Measurements from ENCODE around the gene ARF3. TPM values are rescaled to one million over a fixed set of nuclear protein-coding genes. Genes with fewer than 3 reads are reported as not detected.

Gene ARF3
- total and polyA plus RNA-seq, 8 donors = 29.5 to 96.0 (median 52.4) TPM

- TF ChIP-seq CTCF (IDR thresholded peaks at IDR 0.05) = no peak
- 51 to 56% methylated on average over 8 of the region's 8 CpGs for WGBS, 2 donors
- no peak overlapping the region for H3K27ac ChIP-seq
- H3K4me3 ChIP-seq = no peak overlapping the region
- H3K36me3 ChIP-seq = no peaks in the 10 kb centered on the region
- no peak for ATAC-seq
- no peaks in the 10 kb centered on the region for H3K4me1 ChIP-seq
- no peak for DNase-seq
- no peaks in the 10 kb centered on the region for H3K9me3 ChIP-seq
- FAIRE-seq = no peak
- intact Hi-C loops (cut with DNase I) = no loop called here
- H3K27me3 ChIP-seq = peaks cover 0 to 9% (median 3%) of the 10 kb centered on the region in 4 donors
Measured at GRCh38 chr12:48969160-48969771, 12.0 kb upstream of the ARF3 start.

GRCh38 chr12:48968467-48968866 lies 11.2 kb upstream of the ARF3 start:
- H3K36me3 ChIP-seq = no peaks in the 10 kb centered on the region
- FAIRE-seq (no peak), DNase-seq (no peak), ATAC-seq (no peak)
- 71 to 75% methylated on average over 3 of the region's 3 CpGs for WGBS, 2 donors
- intact Hi-C loops (cut with DNase I) = no loop called here
- no peak for TF ChIP-seq CTCF (IDR thresholded peaks at IDR 0.05)
- peaks cover 0 to 9% (median 3%) of the 10 kb centered on the region in 4 donors for H3K27me3 ChIP-seq
- H3K27ac ChIP-seq = no peak overlapping the region
- no peaks in the 10 kb centered on the region for H3K9me3 ChIP-seq
- H3K4me1 ChIP-seq = no peaks in the 10 kb centered on the region
- H3K4me3 ChIP-seq = no peak overlapping the region

- no peak overlapping the region for H3K27ac ChIP-seq
- intact Hi-C loops (cut with DNase I) = no loop called here
- DNase-seq (no peak), FAIRE-seq (no peak), ATAC-seq (no peak)
- no peaks in the 10 kb centered on the region for H3K4me1 ChIP-seq
- no peak for TF ChIP-seq CTCF (IDR thresholded peaks at IDR 0.05)
- H3K36me3 ChIP-seq = no peaks in the 10 kb centered on the region
- 76 to 85% methylated on average over 7 of the region's 7 CpGs for WGBS, 2 donors
- peaks cover 0 to 9% (median 3%) of the 10 kb centered on the region in 4 donors for H3K27me3 ChIP-seq
- H3K4me3 ChIP-seq = no peak overlapping the region
- no peaks in the 10 kb centered on the region for H3K9me3 ChIP-seq
Measured at GRCh38 chr12:48967991-48968390, 10.7 kb upstream of the ARF3 start.

- no peak for ATAC-seq
- FAIRE-seq = no peak
- intact Hi-C loops (cut with DNase I) = no loop called here
- no peak for DNase-seq
- Histone ChIP-seq H3K4me3 (no peak overlapping the region), H3K36me3 (no peaks in the 10 kb centered on the region), H3K27ac (no peak overlapping the region), H3K27me3 (peaks cover 0 to 9% (median 3%) of the 10 kb centered on the region in 4 donors), H3K4me1 (no peaks in the 10 kb centered on the region), H3K9me3 (no peaks in the 10 kb centered on the region)
- no peak for TF ChIP-seq CTCF (IDR thresholded peaks at IDR 0.05)
- WGBS, 2 donors = 66 to 71% methylated on average over 20 of the region's 20 CpGs
Measured at GRCh38 chr12:48966177-48966895, 9.0 kb upstream of the ARF3 start.

GRCh38 chr12:48965298-48965838 lies 8.1 kb upstream of the ARF3 start:
- no peak for ATAC-seq
- Histone ChIP-seq H3K27me3 (peaks cover 0 to 3% (median 2%) of the 10 kb centered on the region in 4 donors), H3K27ac (no peak overlapping the region), H3K9me3 (no peaks in the 10 kb centered on the region), H3K4me3 (no peak overlapping the region), H3K36me3 (no peaks in the 10 kb centered on the region), H3K4me1 (no peaks in the 10 kb centered on the region)
- no peak for DNase-seq
- no peak for FAIRE-seq
- intact Hi-C loops (cut with DNase I) = no loop called here
- TF ChIP-seq CTCF (IDR thresholded peaks at IDR 0.05) = no peak
